GM10266 (cell line): ENCODE results near the gene SYNPO.

Experiments
- DNase-seq: peaks from one replicate; pipeline ENCODE4 v3.0.0; 2012; ENCODE audit errors: extremely low spot score
- TF ChIP-seq, protein P1 (sequence below): IDR thresholded peaks from 2 replicates; pipeline ENCODE4 v1.5.1; 2012; ENCODE audit warnings: mild to moderate bottlenecking, low read depth; ENCODE audit not compliant: control insufficient read depth, insufficient read depth; ENCODE audit errors: missing control alignments

The SYNPO gene

GRCh38 chr5:150674341-150674821 is 33.9 kb downstream of the SYNPO start:
- TF ChIP-seq, protein P1, sequence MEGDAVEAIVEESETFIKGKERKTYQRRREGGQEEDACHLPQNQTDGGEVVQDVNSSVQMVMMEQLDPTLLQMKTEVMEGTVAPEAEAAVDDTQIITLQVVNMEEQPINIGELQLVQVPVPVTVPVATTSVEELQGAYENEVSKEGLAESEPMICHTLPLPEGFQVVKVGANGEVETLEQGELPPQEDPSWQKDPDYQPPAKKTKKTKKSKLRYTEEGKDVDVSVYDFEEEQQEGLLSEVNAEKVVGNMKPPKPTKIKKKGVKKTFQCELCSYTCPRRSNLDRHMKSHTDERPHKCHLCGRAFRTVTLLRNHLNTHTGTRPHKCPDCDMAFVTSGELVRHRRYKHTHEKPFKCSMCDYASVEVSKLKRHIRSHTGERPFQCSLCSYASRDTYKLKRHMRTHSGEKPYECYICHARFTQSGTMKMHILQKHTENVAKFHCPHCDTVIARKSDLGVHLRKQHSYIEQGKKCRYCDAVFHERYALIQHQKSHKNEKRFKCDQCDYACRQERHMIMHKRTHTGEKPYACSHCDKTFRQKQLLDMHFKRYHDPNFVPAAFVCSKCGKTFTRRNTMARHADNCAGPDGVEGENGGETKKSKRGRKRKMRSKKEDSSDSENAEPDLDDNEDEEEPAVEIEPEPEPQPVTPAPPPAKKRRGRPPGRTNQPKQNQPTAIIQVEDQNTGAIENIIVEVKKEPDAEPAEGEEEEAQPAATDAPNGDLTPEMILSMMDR: no peak

GRCh38 chr5:150675069-150675468 is 34.6 kb downstream of the SYNPO start:
- no peak for DNase-seq
- TF ChIP-seq, protein P1: no peak

More at GRCh38 chr5:150674341-150674821, 33.9 kb downstream of the SYNPO start:
- no peak for DNase-seq

- TF ChIP-seq, protein P1: no peak
- DNase-seq: no peak
These were observed 36.1 kb downstream of the SYNPO start for GRCh38 chr5:150676578-150676977.

GRCh38 chr5:150689120-150689519 is 48.7 kb downstream of the SYNPO start:
- DNase-seq: no peak
- TF ChIP-seq, protein P1: no peak

GRCh38 chr5:150690760-150691159 is 50.3 kb downstream of the SYNPO start:
- DNase-seq: no peak
- TF ChIP-seq, protein P1: no peak

DNA sequence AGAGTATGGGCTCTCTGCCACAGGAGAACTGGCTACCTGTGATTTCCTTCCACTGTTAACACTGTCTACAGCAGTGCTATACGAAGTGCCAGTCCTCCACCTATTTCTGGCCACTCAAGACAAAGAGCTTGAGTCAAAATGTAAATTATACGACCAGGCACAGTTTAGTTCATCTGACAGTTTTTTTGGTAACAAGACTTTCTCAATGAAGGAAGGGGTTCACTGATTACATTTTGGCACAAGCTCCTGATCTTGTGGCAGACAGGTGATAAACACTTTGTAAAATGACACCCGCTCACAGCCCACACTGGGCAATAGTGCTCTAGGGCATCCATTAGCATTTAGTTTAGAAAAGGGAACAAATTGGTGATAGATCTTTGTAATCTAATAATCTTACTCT is 51.8 kb downstream of the SYNPO start:
- DNase-seq: no peak
- TF ChIP-seq, protein P1: no peak

GRCh38 chr5:150694612-150695011 is 54.2 kb downstream of the SYNPO start:
- no peak for DNase-seq
- TF ChIP-seq, protein P1: no peak
